NCI-H446 treated with DMSO at 0.1 percent for 48 hours (cell line): ENCODE data around the gene RAB11FIP3.
A peak's percentile ranks its signal among the peaks of the same experiment; 100 is the strongest.
"Not testable (repeated sequence)": the region's sequence is repeated elsewhere in the genome, so short reads cannot be mapped to it uniquely, and the experiment has no call there.

Source experiments
- DNase-seq: peaks from one replicate; lab custom pipeline; 2025; lab: John Stamatoyannopoulos, UW

Gene RAB11FIP3

DNA sequence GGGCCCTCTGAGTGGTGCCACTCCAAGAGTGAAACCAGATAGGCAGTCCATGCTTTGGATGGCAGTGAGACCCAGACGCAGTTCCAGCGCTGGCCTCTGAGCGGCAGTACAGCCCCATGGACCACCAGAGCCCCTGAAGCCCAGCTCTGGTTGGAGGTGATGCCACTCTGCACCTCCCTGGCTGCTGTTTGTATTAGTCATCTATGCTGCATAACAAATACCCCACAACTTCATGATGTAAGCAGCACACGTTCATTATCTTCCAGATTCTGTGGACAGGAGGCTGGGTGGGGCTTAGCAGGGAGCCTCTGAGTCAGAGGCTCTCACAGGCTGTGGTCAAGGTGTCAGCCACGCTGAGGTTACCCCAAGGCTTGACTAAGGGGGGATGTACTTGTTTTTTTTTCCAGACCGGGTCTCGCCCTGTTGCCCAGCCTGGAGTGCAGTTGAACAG, 33.5 kb upstream of the RAB11FIP3 start:
- DNase-seq, result peak; percentile 9

DNA sequence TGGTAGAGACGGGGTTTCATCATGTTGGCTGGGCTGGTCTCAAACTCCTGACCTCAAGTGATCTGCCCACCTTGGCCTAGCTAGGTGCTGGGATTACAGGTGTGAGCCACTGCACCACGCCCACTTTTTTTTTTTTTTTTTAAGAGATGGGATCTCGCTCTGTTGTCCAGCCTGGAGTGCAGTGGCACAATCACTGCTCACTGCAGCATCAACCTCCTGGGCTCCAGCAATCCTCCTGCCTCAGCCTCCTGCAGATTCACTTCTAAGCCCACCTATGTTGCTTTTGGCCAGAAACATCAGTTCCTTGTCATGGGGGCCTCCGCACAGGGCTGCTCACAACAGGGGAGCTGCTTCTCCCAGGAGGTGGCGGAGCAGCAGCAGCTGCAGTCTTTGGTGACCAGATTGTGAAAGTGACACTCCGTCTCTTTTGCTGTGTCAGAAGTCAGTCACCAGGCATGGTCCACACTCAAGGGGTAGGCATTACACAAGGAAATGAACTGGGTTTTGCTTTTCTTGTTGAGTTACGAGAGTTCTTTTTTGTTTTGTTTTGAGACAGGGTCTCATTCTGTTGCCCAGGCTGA, 32.9 kb upstream of the RAB11FIP3 start:
- DNase-seq, result no peak

DNA sequence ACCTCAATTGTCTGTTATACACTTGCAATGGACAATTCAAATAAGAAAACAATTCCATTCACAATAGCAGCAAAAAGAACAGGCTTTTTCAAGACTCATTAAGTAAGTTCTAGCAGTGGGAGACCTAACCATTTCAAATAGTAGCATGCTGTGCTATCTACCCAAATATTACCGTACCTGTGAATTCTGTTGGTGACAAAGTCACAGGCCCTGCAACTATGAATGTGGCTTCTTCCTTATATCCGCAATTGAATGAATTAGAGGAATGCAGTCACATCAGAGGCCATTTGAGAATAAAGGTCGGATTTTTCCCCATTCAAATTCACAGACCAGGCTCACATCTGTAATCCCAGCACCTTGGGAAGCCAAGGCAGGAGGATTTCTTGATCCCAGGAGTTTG, 29.2 kb upstream of the RAB11FIP3 start:
- no peak for DNase-seq

DNA sequence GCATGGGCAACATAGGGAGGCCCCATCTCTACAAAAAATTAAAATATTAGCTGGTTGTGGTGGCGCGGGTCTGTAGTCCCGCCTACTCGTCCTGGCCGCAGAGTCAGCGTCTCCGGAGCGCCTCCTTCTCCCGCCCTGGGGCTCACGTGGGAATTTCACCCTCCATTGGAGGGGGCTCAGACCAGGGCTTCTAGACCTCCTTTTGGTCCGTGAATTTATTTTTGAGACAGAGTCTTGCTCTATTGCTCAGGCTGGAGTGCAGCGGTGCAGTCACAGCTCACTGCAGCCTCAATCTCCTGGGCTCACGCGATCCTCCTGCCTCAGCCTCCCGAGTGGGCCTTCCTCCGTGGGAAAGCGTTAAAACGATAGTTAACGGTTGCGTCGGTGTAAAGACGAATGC, 28.8 kb upstream of the RAB11FIP3 start:
- DNase-seq, result peak; percentile 41

DNA sequence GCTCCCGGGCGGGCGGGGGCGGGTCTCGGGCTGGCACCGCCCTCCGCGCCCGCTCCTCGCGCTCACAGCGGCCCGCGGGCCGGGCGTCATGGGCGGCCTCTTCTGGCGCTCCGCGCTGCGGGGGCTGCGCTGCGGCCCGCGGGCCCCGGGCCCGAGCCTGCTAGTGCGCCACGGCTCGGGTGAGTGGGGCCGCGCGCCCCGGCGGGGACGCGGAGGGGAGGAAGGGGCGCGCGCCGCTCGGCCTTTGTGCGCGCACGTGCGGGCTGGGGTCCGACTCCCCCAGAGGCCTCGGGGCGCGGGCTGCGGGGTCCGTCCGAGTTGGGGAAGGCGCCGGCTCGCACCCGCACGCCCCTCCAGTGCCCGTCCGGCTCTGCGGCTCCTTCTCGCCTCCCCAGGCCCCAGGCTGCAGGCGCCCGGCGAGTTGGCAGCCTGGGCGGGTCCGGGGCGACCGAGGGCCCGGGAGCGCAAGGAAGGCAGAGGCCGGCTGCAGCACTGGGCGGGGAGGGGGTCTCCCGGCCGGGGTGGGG, 28.3 kb upstream of the RAB11FIP3 start, which contains the start of gene NME4:
Gene NME4 (plus strand): TSS at position 65 of the 527 bp plus-strand sequence. CDS start 24 bp downstream, at position 89.
- no peak for DNase-seq

DNA sequence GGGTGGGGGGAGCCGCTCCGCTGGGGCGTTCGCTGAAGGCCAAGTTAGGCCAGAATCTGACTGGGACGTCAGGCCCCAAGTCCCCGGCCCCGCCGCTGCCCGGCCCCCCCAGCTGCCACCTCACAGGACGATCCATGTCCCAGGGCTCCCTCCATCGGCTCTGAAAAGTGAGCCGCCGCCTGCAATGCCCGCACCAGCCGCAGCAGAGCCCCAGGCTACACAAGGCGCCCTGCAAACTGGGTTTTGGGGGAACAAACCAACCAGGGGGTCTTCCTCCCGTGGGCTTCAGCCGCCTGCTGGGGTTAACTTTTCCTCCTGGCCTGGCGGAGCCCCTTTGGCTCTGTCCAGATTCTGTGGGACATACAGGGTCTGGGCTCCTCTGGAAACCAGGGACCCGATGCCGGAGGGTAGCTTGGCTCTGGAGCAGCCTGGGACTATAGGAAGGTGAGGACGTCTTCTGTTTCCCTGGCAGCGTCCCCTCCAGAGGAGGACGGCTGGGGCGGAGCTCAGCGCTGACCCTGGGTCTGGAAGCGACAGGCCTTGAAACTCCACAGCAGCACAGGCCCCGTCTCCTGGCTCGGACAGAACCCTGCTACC, 27.6 kb upstream of the RAB11FIP3 start:
- no peak for DNase-seq

DNA sequence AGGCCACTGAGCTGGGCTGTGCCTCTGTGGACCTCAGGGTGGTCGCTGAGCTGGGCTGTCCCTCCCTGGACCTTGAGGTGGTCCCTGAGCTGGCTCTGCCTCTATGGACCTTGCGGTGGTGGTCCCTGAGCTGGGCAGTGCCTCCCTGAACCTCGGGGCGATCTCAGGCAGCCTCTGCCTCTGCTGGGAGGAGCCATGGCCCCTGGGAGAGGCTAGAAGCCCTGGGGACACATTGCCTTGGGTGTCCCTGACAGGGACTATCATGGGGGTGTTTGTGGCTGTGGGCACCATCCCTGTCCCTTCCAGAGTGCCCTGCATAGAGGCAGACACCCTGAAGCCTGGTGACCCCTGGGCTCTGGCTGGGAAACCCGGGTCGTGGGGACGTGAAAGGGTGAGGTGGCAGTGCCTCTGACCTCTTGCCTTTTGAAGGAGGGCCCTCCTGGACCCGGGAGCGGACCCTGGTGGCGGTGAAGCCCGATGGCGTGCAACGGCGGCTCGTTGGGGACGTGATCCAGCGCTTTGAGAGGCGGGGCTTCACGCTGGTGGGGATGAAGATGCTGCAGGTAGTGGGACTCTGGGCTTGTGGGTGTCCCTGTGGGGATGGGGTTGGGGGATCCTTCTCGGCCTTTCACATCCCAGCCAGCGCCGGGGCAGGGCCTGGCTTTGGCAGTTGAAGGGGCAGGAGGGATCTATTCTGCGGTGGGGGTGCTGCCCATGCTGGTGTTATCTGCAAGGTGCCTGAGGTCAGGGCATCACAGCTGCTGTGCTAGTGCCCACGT, 26.7 kb upstream of the RAB11FIP3 start:
- DNase-seq, result no peak

DNA sequence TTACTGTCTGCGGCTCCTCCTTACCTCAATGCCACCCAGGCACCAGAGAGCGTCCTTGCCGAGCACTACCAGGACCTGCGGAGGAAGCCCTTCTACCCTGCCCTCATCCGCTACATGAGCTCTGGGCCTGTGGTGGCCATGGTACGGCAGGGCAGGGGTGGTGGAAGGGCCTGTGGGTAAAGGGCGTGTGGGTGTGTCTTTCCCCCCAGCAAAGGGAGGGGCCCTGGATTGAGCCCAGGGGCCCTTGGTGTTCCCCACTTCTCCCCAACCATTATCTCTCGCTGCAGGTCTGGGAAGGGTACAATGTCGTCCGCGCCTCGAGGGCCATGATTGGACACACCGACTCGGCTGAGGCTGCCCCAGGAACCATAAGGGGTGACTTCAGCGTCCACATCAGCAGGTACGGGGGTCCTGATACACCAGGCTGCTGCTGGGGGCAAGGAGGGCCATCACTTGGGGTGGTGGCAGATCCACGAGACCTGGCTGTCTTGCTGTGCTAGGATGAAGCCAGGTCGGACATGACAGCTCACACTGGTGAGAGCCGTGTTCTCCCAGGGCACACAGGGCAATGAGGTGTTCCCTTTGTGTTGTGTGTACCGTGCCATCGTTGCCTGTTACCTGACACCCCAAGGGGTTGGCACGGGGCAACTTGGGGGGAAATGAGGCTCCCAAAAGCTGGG, 26.0 kb upstream of the RAB11FIP3 start:
- DNase-seq, result no peak

DNA sequence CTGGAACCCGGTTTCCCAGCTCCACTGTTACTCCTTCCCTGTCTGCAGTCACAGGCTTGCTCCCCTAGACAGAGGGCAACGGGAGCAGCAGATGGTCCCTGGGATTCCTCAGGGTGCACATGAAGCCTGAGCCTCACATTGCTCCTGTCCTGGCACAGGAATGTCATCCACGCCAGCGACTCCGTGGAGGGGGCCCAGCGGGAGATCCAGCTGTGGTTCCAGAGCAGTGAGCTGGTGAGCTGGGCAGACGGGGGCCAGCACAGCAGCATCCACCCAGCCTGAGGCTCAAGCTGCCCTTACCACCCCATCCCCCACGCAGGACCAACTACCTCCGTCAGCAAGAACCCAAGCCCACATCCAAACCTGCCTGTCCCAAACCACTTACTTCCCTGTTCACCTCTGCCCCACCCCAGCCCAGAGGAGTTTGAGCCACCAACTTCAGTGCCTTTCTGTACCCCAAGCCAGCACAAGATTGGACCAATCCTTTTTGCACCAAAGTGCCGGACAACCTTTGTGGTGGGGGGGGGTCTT, 25.3 kb upstream of the RAB11FIP3 start:
- DNase-seq, result no peak

DNA sequence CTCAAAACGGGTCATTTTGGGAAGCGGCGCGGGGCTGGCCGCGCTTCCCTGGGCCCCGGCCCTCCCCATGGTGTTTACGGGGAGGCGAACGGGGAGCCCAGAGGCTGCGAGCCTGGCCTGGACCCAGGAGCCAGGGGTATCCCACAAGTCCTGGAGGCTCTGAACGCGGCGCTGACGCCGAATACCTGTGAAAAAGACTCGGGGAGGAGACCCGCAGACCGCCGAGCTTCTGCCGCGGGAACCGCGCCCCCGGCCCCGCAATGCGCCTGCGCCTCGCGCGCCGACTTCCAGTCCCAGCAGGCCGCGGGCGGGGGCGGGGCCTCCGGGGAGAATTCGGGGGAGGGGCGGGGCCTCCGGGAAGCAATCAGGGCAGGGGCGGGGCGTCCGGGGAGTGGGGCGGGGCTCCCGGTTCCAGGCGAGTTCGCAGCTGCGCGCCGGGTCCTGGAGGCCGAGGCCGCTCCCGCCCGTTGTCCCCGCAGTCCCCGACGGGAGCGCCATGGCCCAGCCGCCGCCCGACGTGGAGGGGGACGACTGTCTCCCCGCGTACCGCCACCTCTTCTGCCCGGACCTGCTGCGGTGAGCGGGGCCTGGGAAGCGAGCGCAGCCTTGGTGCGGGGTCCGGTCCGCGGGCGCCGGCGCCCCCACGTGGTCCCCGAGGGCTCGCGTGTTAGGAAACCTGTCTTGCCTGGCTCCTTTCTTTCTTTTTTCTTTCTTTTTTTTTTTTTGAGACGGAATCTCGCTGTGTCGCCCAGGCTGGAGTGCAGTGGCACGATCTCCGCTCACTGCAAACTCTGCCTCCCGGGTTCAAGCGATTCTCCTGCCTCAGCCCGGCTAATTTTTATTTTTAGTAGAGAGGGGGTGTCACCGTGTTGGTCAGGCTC, 23.7 kb upstream of the RAB11FIP3 start, which contains the start of gene DECR2:
Gene DECR2 (plus strand): TSS at position 418 of the 881 bp plus-strand sequence. CDS start 79 bp downstream, at position 497.
- peak; percentile 71 for DNase-seq

DNA sequence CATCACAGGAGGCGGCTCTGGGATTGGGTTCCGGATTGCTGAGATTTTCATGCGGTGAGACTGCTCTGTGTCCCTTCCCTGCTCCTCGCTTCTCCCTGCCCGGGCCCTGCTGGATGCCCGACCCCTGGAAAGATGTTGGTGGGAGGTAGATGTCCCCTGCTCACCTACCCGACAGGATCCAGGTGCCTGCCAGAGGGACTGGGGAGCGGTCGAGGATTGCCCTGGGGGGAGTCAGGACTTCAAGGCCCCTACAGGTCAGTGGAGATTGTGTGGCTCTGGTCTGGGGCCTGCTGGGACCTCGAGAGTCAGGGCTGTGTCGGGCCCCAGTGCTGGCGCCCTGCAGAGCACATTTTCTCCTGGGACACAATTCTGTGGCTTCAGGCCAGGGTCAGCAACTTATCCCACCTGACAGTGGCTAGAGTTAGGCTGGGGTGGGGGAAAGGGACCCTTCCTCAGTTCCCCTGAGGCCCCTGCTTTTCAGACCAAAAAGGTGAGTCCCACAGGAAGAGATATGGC, 20.4 kb upstream of the RAB11FIP3 start:
- no peak for DNase-seq

DNA sequence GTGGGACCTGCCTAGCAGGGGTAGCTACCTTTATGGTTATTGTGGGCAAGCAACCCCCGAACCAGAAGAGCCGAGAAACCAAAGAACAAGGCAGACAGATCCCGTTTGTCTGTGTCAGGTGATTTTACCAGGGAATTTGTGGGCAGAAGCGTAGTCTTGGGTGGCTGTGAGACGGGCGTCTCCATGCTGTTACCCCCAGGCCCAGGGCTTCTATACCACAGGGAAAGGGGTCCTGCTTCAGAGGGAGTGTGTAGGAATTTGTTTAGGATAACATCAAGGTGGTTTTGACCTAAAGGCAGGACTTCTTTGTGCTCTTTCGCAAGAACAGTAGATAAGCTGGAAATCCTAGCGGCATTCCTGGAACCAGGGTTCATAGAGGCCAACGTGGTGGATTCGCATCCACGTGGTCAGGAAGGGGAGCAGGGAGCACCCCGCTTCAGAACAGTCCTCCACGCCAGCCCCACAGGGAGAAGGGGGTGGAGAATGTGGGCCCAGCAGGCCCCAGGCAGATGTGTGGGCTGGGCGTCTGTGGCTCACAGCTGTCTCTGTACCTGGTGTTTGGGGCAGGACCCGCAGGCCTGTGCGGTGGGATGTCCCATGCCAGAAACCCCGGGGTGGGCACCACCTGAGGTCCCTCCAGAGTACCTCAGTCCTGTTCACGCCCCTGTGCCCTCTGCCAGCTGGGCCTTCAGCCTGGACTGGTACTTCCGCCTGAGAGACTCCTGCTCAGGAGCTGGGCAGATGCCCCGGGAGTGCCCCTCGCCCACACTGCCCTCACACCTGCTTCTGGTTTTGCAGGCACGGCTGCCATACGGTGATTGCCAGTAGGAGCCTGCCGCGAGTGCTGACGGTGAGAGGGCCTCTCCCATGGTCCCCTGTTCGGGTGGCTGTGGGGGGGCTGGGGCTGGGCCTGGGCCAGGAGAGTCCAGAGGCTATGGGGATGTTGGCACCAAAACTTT, 19.6 kb upstream of the RAB11FIP3 start:
- no peak for DNase-seq

DNA sequence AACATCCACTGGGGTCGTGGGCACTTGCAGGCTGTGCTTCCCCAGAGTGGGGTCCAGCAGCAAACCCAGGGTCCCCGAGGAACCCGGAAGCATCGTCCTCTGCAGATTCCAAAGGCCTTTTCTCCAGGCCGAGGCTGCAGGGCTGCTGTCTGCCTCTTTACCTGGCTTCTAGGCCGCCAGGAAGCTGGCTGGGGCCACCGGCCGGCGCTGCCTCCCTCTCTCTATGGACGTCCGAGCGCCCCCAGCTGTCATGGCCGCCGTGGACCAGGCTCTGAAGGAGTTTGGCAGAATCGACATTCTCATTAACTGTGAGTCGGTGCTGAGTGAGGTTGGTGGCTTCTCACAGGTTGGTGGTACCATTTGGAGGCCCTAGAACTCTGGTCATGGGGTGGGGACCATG, 18.2 kb upstream of the RAB11FIP3 start:
- DNase-seq, result no peak

DNA sequence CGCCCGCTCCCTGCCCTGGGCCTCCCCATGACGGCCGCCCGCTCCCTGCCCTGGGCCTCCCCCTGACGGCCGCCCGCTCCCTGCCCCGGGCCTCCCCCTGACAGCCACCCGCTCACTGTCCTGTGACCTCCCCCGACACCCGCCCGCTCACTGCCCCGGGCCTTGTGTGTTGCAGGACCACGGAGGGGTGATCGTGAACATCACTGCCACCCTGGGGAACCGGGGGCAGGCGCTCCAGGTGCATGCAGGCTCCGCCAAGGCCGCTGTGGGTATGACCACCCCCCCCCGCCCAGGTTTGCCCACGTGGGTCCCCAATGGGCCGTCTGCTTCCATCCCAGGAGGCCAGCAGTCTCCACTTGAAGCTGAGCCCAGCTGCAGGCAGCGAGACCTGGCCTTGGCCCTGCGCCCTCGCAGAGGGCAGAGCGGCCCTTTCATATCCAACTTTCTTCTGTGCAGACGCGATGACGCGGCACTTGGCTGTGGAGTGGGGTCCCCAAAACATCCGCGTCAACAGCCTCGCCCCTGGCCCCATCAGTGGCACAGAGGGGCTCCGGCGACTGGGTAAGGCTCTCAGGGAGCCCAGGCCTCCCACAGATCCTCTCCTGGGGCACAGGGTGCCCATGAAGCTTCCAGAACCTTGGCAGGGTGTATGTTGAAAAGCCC, 14.8 kb upstream of the RAB11FIP3 start:
- no peak for DNase-seq

DNA sequence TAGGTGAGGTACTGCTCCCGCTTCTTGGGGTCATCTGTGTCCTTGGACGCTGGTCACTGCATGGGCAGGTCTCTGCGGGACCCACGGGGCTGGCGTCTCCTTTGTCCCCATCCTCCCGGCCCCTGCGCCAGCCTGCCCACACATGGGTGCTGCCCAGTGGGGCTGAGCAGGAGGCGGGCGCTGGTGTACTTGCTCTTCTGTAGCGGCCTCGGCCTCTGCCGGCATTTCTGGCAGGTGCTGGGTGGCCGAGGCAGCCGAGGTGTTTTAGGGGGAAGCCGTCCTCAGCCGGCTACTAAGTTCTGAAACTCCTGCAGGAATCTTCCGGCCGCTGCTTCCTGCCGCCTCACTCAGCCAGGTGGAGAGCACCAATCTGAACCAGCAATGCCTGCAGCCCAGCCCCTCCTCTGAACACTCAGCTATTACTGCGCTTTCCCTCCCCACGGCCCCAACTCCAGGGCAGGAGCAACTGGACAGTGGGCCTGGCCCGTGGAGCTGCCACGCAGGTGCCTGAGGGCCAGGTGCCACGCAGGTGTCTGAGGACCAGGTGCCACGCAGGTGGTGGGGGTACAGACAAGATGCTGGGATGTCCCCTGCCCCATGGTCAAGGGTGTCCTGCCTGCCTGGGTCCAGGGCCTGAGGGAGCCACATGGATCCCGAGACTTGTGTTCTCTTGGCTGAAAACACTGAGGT, 13.7 kb upstream of the RAB11FIP3 start:
- no peak for DNase-seq

DNA sequence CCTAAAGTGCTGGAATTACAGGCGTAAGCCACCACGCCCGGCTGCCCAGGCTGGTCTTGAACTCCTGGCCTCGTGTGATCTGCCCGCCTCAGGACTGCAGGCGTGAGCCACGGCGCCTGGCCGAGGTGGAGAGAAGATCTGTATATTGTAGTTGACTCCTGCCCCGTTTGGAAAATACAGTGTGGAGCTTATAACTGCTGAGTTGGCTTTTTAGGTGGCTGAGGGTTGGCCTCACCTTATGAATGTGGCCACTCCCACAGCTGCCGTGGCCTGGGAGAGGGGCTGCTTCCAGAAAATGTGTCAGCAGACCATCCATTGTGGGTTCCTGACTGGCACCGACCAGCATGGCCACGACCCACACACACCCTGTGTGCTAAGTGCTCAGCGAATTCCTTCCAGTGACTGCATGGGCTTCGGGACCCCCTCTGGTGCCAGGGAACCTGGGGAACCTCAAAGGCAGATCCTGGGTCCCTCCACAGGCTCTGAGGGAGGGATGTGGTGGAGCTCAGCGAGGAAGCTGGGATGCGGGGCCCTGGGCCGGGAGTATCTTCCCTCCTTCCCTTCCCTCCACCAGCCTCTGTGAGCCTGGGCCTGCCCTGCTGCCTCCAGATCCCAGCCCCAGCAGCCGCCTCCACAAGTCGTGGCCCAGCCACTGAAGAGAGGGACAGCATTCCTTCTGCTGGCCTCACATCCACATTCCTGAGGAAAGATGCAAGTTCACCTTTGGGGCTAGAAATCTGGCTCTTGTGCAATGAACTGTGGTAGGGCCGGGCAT, 10.9 kb upstream of the RAB11FIP3 start:
- no peak for DNase-seq

DNA sequence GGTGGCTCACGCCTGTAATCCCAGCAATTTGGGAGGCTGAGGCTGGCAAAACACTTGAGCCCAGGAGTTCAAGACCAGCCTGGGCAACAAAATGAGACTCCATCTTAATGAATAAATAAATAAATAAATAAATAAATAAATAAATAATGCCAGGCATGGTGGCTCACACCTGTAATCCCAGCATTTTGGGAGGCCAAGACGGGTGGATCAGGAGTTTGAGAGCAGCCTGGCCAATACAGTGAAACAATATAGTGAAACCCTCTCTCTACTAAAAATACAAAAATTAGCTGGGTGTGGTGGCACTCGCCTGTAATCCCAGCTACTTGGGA, 10.3 kb upstream of the RAB11FIP3 start:
- not testable (repeated sequence) for DNase-seq

DNA sequence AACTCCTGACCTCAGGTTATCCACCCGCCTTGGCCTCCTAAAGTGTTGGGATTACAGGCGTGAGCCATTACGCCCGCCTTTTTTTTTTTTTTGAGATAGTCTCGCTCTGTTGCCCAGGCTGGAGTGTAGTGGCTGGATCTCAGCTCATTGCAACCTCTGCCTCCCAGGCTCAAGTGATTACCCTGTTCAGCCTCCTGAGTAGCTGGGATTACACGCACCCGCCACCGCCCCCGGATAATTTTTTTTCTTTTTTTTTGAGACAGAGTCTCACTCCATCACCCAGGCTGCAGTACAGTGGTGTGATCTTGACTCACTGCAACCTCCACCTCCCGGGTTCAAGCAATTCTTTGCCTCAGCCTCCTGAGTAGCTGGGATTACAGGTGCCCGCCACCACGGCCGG, 3.3 kb upstream of the RAB11FIP3 start:
- DNase-seq, result not testable (repeated sequence)
